Liver (tissue), 9 donors: ENCODE measurements around the gene DYSF. TPM values are rescaled to one million over a fixed set of nuclear protein-coding genes. Genes with fewer than 3 reads are reported as not detected.
A peak's percentile ranks its signal among the peaks of the same experiment; 100 is the strongest.

Experiments used
- DNase-seq: peaks from one replicate; pipeline ENCODE4 v3.0.0-alpha.2; 2017; ENCODE audit warnings: low spot score
- H3K27ac ChIP-seq, 2 donors: one replicate each; pipeline ENCODE4 v1.7.0; 2013; ENCODE audit warnings: inconsistent platforms in 2 of 2, low read length in 2 of 2, control low read depth in 1 of 2, low read depth in 1 of 2, mild to moderate bottlenecking in 1 of 2
- H3K27me3 ChIP-seq, 4 donors: one replicate each; pipeline versions ENCODE4 v1.6.1 to v1.7.0; 2013; ENCODE audit warnings: low read length in 3 of 4, inconsistent platforms in 1 of 4, mild to moderate bottlenecking in 1 of 4, moderate library complexity in 1 of 4; ENCODE audit not compliant: control insufficient read depth in 4 of 4, insufficient read depth in 4 of 4
- H3K36me3 ChIP-seq, 4 donors: one replicate each; pipeline versions ENCODE4 v1.6.1 to v1.7.0; 2013; ENCODE audit warnings: low read length in 3 of 4, mild to moderate bottlenecking in 3 of 4, low read depth in 1 of 4, moderate library complexity in 1 of 4; ENCODE audit not compliant: control insufficient read depth in 4 of 4, insufficient read depth in 3 of 4
- H3K4me1 ChIP-seq, 4 donors: one replicate each; pipeline versions ENCODE4 v1.6.1 to v1.7.0; 2013; ENCODE audit warnings: low read length in 3 of 4, mild to moderate bottlenecking in 3 of 4, moderate library complexity in 1 of 4; ENCODE audit not compliant: control insufficient read depth in 4 of 4, insufficient read depth in 4 of 4
- H3K4me3 ChIP-seq, 3 donors: one replicate each; pipeline versions ENCODE4 v1.6.1 to v1.7.0; 2013; ENCODE audit warnings: low read length in 3 of 3, control low read depth in 1 of 3, low read depth in 1 of 3, mild to moderate bottlenecking in 1 of 3
- H3K9ac ChIP-seq, 2 donors: one replicate each; pipeline ENCODE4 v1.7.0; 2013; ENCODE audit warnings: low read length in 2 of 2, mild to moderate bottlenecking in 2 of 2, moderate library complexity in 2 of 2, control low read depth in 1 of 2, low read depth in 1 of 2
- H3K9me3 ChIP-seq, 4 donors: one replicate each; pipeline versions ENCODE4 v1.6.1 to v1.7.0; 2013; ENCODE audit warnings: low read length in 3 of 4; ENCODE audit not compliant: control insufficient read depth in 4 of 4
- ATF3 ChIP-seq: IDR thresholded peaks from 2 replicates; pipeline ENCODE4 v1.6.1; 2016; ENCODE audit warnings: antibody characterized with exemption
- EGR1 ChIP-seq, 2 donors: IDR thresholded peaks; 2 replicates each; pipeline ENCODE4 v1.6.1; 2016 to 2018; ENCODE audit warnings: antibody characterized with exemption in 2 of 2, low read depth in 2 of 2
- FOXA1 ChIP-seq: IDR thresholded peaks from 2 replicates; pipeline ENCODE4 v1.6.1; 2016; ENCODE audit warnings: antibody characterized with exemption
- FOXA2 ChIP-seq: IDR thresholded peaks from 2 replicates; pipeline ENCODE4 v1.6.1; 2016; ENCODE audit warnings: antibody characterized with exemption
- GABPA ChIP-seq, 2 donors: IDR thresholded peaks in 1 of 2; conservative IDR thresholded peaks in 1 of 2; 2 replicates each; pipeline ENCODE4 v1.6.1; 2016; ENCODE audit warnings: antibody characterized with exemption in 2 of 2, mild to moderate bottlenecking in 1 of 2, moderate library complexity in 1 of 2
- HNF4A ChIP-seq, 2 donors: conservative IDR thresholded peaks; 2 replicates each; pipeline ENCODE4 v1.6.1; 2016; ENCODE audit warnings: antibody characterized with exemption in 2 of 2, mild to moderate bottlenecking in 2 of 2
- HNF4G ChIP-seq: IDR thresholded peaks from 2 replicates; pipeline ENCODE4 v1.6.1; 2016; ENCODE audit warnings: antibody characterized with exemption
- JUND ChIP-seq, 2 donors: IDR thresholded peaks; 2 replicates each; pipeline ENCODE4 v1.6.1; 2016; ENCODE audit warnings: antibody characterized with exemption in 2 of 2
- MAX ChIP-seq: IDR thresholded peaks from 2 replicates; pipeline ENCODE4 v1.6.1; 2016; ENCODE audit warnings: antibody characterized with exemption
- NR2F2 ChIP-seq: IDR thresholded peaks from 2 replicates; pipeline ENCODE4 v1.6.1; 2016; ENCODE audit warnings: antibody characterized with exemption
- RAD21 ChIP-seq, 2 donors: IDR thresholded peaks; 2 replicates each; pipeline ENCODE4 v1.6.1; 2016; ENCODE audit warnings: antibody characterized with exemption in 2 of 2, mild to moderate bottlenecking in 2 of 2
- RXRA ChIP-seq, 2 donors: IDR thresholded peaks; 2 replicates each; pipeline ENCODE4 v1.6.1; 2017 to 2018; ENCODE audit warnings: antibody characterized with exemption in 2 of 2, mild to moderate bottlenecking in 1 of 2
- SP1 ChIP-seq: IDR thresholded peaks from 2 replicates; pipeline ENCODE4 v1.6.1; 2018; ENCODE audit warnings: antibody characterized with exemption, mild to moderate bottlenecking
- TAF1 ChIP-seq: conservative IDR thresholded peaks from 2 replicates; pipeline ENCODE4 v1.6.1; 2016; ENCODE audit warnings: antibody characterized with exemption, mild to moderate bottlenecking
- YY1 ChIP-seq: IDR thresholded peaks from 2 replicates; pipeline ENCODE4 v1.6.1; 2016; ENCODE audit warnings: antibody characterized with exemption, mild to moderate bottlenecking
- ZBTB33 ChIP-seq: IDR thresholded peaks from 2 replicates; pipeline ENCODE4 v1.6.1; 2016; ENCODE audit warnings: antibody characterized with exemption
- WGBS: extraction: QIAGEN DNeasy Blood & Tissue Kit; methylation state at CpG from one replicate; pipeline ENCODE4 v1.1.7; 2013; 5-methylcytosine and 5-hydroxymethylcytosine counted together
- polyA plus RNA-seq, 2 donors: library from polyadenylated mRNA; stranded (reverse) in 1 of 2; unstranded in 1 of 2; fragments of 200-250 nt in 1 of 2; fragments of >200 nt in 1 of 2; fragmentation: Nextera tagmentation in 1 of 2; extraction: Ambion mirVana in 1 of 2; gene quantifications; one replicate each; pipeline versions ENCODE4 v1.2.1 to v1.2.3, GENCODE V29; 2013 to 2015
- total RNA-seq, 2 donors: library from RNA; depleted of rRNA; stranded (reverse); fragments of >200 nt; gene quantifications; one replicate each; pipeline ENCODE4 v1.2.3, GENCODE V29; 2014
- TF ChIP-seq, protein P1 (sequence below): IDR thresholded peaks from 2 replicates; pipeline ENCODE4 v1.6.1; 2016; ENCODE audit warnings: antibody characterized with exemption, mild to moderate bottlenecking
- TF ChIP-seq, protein P2 (sequence below): fragments of 150-350 bp; IDR thresholded peaks from 2 replicates; pipeline ENCODE4 v1.5.1; 2017; ENCODE audit warnings: improper control_type of control experiment, low read depth, low read length; ENCODE audit not compliant: missing input control
- donor health status: healthy.
- donor health status: healthy.
- donor health status: healthy.
- donor health status: healthy.
- donor health status: healthy.

DYSF gene
- total and polyA plus RNA-seq, 4 donors: 8.5 to 20.8 (median 13.6) TPM

DNA sequence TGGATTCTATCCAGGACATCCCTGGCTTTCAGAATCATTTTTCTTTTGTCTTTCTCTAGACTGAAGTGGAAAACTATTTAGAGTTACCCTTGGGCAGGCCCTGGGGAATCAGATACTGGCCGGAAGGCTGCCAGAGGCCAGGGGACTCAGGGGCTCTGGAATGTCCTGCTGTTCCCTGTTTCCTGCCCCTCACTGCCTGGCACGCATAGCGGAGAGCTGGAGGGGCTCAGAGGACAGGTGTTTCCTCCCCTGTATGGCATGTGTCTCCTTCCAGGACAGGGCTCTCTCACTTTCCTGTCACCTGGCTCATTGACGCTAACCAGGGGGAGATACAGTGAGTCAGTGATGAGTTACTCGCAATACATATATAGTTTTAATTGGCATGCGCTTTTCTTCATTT lies 38.8 kb downstream of the DYSF start:
- Histone ChIP-seq H3K36me3 (peaks cover 0 to 3% (median 2%) of the 10 kb centered on the region in 4 donors), H3K27ac (no peak overlapping the region), H3K9ac (no peak overlapping the region), H3K9me3 (no peaks in the 10 kb centered on the region), H3K27me3 (no peaks in the 10 kb centered on the region), H3K4me3 (no peak overlapping the region), H3K4me1 (no peaks in the 10 kb centered on the region)
- TF ChIP-seq NR2F2 (peak; percentile 77), JUND (IDR thresholded peaks at IDR 0.05) (no peak)
- 86% methylated on average over 6 of the region's 6 CpGs for WGBS
- no peak for DNase-seq

DNA sequence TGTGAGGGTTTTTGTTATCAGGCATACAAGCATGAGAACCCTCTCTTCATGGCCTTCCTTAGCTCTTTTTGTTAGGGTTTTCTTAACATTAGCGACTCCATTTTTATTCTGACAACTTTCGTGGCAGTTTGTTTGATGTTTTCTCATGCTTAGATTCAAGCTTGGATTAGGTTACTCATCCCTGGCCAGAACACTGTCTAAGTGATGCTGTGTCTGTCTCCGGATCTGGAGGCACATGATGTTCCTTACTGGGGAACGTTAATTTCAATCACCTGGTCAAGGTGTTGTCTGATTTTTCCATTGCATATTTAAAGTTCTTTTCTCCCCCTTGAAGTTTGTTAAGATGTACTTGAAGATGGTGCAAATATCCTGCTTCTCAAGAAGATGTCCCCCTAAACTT lies 40.7 kb downstream of the DYSF start:
- Histone ChIP-seq H3K4me1 (no peaks in the 10 kb centered on the region), H3K36me3 (peaks cover 0 to 3% (median 2%) of the 10 kb centered on the region in 4 donors), H3K27ac (no peak overlapping the region), H3K27me3 (no peaks in the 10 kb centered on the region), H3K4me3 (no peak overlapping the region), H3K9ac (no peak overlapping the region), H3K9me3 (no peaks in the 10 kb centered on the region)
- TF ChIP-seq FOXA2 (no peak), RXRA (IDR thresholded peaks at IDR 0.05) (no peak), HNF4G (no peak), EGR1 (IDR thresholded peaks at IDR 0.05; ENCODE audit: low read depth in 2 of 2) (no peak), FOXA1 (no peak), YY1 (no peak), MAX (no peak), ATF3 (no peak), TAF1 (no peak), HNF4A (conservative IDR thresholded peaks at IDR 0.05) (no peak), NR2F2 (no peak), SP1 (no peak), JUND (IDR thresholded peaks at IDR 0.05) (no peak), GABPA (IDR thresholded peaks at IDR 0.05 in 1 of 2, conservative IDR thresholded peaks at IDR 0.05 in 1 of 2) (no peak), RAD21 (IDR thresholded peaks at IDR 0.05) (no peak), ZBTB33 (no peak)
- TF ChIP-seq, protein P1, sequence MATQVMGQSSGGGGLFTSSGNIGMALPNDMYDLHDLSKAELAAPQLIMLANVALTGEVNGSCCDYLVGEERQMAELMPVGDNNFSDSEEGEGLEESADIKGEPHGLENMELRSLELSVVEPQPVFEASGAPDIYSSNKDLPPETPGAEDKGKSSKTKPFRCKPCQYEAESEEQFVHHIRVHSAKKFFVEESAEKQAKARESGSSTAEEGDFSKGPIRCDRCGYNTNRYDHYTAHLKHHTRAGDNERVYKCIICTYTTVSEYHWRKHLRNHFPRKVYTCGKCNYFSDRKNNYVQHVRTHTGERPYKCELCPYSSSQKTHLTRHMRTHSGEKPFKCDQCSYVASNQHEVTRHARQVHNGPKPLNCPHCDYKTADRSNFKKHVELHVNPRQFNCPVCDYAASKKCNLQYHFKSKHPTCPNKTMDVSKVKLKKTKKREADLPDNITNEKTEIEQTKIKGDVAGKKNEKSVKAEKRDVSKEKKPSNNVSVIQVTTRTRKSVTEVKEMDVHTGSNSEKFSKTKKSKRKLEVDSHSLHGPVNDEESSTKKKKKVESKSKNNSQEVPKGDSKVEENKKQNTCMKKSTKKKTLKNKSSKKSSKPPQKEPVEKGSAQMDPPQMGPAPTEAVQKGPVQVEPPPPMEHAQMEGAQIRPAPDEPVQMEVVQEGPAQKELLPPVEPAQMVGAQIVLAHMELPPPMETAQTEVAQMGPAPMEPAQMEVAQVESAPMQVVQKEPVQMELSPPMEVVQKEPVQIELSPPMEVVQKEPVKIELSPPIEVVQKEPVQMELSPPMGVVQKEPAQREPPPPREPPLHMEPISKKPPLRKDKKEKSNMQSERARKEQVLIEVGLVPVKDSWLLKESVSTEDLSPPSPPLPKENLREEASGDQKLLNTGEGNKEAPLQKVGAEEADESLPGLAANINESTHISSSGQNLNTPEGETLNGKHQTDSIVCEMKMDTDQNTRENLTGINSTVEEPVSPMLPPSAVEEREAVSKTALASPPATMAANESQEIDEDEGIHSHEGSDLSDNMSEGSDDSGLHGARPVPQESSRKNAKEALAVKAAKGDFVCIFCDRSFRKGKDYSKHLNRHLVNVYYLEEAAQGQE: no peak
- TF ChIP-seq, protein P2, sequence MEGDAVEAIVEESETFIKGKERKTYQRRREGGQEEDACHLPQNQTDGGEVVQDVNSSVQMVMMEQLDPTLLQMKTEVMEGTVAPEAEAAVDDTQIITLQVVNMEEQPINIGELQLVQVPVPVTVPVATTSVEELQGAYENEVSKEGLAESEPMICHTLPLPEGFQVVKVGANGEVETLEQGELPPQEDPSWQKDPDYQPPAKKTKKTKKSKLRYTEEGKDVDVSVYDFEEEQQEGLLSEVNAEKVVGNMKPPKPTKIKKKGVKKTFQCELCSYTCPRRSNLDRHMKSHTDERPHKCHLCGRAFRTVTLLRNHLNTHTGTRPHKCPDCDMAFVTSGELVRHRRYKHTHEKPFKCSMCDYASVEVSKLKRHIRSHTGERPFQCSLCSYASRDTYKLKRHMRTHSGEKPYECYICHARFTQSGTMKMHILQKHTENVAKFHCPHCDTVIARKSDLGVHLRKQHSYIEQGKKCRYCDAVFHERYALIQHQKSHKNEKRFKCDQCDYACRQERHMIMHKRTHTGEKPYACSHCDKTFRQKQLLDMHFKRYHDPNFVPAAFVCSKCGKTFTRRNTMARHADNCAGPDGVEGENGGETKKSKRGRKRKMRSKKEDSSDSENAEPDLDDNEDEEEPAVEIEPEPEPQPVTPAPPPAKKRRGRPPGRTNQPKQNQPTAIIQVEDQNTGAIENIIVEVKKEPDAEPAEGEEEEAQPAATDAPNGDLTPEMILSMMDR: no peak
- 97% methylated on average over 4 of the region's 4 CpGs for WGBS
- DNase-seq: no peak
